Measurements from ENCODE around the gene CCDC150.

Gene CCDC150

DNA sequence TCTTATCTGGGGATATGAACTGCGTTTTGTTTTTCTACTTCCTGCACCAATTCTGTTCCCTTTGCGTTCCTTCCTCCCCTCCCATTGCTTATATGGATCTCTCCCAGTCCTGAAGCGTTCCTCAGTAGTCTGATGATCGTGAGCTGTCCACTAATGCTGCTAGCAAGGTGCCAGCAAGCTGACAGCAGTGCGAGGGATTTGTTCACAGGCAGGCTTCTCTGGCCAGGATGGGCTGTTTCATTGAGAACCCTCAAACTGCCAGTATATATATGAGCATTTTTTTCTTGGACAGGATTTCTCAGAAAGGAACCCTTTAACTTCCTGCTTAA is 119.8 kb downstream of the CCDC150 start:
- DNase-seq (ENCODE audit: low spot score) (no peak), FAIRE-seq (no peak)

GRCh38 chr2:196767101-196767500 is 127.6 kb downstream of the CCDC150 start:
- FAIRE-seq (no peak), DNase-seq (ENCODE audit: low spot score) (no peak)

All from urothelium cell line (cell line).